ENCODE data around the gene OR10R2.
"Not testable (repeated sequence)": the region's sequence is repeated elsewhere in the genome, so short reads cannot be mapped to it uniquely, and the experiment has no call there.

Gene OR10R2, protein sequence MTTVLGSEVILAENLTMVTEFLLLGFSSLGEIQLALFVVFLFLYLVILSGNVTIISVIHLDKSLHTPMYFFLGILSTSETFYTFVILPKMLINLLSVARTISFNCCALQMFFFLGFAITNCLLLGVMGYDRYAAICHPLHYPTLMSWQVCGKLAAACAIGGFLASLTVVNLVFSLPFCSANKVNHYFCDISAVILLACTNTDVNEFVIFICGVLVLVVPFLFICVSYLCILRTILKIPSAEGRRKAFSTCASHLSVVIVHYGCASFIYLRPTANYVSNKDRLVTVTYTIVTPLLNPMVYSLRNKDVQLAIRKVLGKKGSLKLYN

DNA sequence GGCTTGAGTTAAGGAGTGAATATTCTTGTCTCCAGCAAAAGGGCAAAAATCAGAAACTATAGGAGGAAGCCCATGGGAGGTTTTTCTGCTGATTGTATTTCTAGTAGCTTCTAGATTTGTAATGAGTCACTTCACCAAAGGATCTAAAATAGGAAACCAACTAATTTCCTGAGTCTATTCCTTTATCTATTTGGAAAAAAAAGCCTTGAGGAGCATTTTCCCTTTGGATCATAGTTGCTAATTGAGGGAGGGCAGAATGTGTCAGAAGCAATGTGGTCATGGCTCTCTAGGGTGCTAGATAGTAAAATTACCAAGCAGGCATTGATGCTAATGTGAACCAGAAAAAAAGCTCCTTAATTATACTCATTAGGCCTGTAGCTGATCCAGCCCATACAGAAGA is at the start of gene OR10R2:
Gene OR10R2 (plus strand): TSS at position 301 of the 400 bp plus-strand sequence. CDS start 106 bp downstream, outside the sequence.
- DNase-seq (ENCODE audit: low read depth) = no peak

DNA sequence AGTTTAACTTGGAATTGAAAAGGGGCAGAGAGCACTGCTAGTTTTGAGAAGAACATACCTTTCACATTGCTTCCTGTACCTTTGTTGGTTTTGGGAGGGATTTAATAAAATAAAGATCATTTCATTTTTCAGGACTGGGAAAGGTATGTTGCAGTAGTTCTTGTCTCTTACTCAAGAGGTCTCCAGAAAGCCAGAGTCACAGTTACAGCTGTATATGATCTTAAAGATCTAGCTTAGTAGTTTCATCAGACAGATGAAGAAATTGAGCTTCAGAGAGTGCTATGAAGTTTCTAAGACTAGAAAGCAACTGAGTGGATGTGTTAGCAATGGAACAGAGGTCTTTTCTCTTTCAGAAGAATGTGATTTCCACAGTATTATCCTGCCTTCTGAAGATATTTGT is 47.0 kb upstream of the OR10R2 start:
- no peak for DNase-seq (ENCODE audit: low read depth)

DNA sequence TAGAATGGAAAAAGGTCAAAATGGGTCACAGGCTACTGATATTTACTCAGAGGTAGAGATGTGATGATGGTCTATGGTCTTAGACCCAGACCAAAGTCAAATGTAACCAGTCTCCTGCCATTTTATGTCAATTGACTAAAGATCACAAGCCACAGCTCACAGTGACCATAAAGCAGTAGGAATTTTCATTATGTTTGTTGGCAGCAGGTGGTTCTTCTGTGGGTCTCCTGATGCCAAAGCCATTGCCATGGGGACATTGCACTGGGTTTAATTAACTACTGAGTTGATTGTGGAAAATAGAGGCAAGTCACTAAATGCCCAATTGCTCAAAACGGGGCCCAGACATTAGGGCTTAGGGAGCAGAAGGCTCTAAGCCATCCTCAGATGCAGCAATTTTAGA is 45.9 kb upstream of the OR10R2 start, which contains the start of gene OR10K2:
Gene OR10K2 (minus strand): TSS at position 101 of the 400 bp plus-strand sequence. CDS start 5,371 bp downstream, outside the sequence.
- no peak for DNase-seq (ENCODE audit: low read depth)

DNA sequence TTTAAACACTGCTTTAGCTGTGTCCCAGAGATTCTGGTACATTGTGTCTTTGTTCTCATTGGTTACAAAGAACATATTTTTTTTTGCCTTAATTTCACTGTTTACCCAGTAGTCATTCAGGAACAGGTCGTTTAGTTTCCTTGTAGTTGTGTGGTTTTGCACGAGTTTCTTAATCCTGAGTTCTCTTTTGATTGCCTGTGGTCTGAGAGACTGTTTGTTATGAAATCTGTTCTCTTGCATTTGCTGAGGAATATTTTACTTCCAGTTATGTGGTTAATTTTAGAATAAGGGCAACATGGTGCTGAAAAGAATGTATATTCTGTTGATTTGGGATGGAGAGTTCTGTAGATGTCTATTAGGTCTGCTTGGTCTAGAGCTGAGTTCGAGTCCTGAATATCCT is 41.9 kb upstream of the OR10R2 start:
- DNase-seq (ENCODE audit: low read depth) = not testable (repeated sequence)

DNA sequence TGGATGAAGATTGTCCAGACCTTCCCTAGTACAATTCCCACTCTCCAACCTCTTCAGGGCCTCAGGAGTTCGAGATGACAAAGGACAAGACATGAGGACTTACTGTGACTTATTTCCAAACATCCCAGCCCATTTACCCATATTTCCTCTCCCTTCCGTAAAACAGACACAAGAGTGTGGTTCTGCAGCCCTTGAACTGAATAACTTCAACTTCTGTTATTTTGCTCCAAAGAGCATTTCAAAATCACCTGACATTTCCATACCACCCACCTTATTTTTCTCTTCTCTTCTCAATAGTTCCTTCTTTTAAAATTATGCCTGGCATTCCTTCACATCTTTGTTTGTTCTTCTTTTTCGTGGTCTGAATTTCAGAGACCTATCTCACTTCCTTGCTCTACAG is 37.3 kb upstream of the OR10R2 start:
- no peak for DNase-seq (ENCODE audit: low read depth)

DNA sequence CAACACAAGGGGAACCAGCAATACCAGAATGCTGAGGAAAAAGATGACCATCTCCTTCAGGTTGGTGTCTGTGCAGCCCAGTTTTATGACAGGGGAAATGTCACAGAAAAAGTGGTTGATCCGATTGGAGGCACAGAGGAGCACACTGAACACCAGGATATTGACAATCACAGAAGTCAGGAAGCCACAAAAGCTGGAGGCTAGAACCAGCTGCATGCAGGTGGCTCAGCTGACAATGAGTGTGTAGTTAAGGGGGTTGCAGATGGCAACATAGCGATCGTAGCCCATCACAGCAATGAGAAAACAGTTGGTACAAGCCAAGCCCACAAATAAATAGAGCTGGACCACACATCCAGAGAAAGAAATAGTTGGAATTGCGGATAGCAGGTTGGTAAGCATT is 26.6 kb upstream of the OR10R2 start:
- DNase-seq (ENCODE audit: low read depth) = no peak

DNA sequence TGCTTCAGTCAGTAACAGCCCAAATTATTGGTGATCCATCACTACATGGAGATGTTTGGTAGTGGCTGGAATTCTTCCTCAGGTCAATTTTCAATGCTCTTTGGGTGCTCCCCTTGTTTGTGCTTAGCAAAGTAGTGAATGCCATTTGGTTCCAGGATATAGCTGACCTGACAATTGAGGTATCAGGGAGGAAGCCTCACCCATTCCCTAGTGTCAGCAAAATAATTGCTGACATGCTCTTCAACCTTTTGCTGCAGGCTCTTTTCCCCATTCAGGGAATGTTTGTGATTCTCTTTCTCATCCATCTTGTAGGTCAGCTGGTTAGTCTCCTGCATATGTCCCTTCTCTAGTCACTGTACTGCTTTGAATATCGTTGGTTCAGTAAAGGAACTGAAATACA is 17.5 kb upstream of the OR10R2 start:
- DNase-seq (ENCODE audit: low read depth) = no peak

DNA sequence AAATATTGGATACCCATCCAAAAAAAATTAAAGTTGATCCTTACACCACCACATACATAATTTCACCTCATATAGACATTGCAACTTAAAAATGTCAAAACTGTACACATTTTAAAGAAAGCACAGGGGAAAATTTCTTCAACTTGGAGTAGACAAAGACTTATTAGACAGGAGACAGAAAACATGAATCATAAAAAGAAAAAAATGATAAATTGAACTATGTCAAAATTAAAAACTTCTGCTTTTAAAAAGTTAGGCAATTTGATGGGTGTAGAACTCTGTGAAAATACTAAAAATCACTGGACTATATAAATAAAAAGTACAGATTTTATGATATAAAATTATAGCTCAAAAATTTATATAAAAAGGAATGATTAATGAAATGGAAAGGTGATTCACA is 14.8 kb upstream of the OR10R2 start:
- no peak for DNase-seq (ENCODE audit: low read depth)

DNA sequence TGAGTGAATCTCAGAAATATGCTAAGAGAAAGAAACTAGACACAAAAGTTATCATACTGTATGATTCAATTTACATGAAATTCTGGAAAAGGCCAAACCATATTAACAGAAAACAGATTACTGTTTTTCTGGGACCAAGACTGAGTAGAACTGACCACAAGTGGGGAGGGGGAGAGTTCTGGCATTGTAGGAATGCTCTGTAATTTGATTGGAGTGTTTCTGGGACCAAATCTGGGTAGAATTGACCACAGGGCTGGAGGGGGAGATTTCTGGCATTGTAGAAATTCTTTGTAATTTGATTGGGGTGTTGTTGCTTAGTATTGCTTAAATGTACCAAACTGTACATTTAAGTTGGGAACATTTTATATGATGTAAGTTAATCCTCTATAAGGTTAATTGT is 13.8 kb upstream of the OR10R2 start:
- DNase-seq (ENCODE audit: low read depth) = no peak

DNA sequence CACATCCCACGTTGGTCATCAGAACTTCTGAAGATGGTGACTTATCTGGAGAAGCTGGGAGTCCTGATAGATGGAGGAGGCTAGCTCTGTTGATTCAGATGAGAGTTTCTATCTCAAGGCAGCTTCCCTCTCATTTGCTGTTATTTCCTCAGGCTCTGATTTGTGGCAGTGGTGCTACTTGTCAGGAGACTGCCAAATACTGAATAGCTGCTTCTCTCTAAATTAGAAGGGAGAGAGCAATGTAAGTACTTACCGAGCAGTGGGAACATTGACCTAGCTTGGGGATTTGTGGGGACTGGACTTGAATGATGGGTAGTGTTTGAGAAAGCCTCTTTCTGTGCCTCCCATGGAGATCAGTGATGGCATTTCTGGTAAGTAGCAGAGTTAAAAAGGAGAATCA is 10.5 kb upstream of the OR10R2 start, which contains the start of gene OR10K1:
Gene OR10K1 (plus strand): TSS at position 301 of the 400 bp plus-strand sequence. CDS start 3,728 bp downstream, outside the sequence.
- DNase-seq (ENCODE audit: low read depth) = no peak

DNA sequence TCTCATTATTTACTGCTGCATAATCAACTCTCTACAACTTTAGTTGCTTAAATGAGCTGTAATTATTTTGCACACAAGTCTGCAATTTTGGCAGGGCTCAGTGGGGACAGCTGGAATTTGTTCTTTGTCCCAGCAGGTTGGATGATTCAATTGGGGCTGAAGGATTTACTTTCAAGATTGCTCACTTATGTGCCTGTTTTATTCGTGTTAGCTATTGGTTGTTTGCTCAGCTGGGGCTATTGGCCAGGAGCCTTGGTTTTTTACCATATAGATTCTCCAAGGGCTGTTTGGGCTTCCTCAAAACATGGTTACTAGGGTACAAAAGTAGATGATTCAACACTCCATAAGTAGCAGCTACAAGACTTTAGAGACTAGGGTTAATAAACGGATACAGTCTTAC is 13.4 kb downstream of the OR10R2 start:
- no peak for DNase-seq (ENCODE audit: low read depth)

DNA sequence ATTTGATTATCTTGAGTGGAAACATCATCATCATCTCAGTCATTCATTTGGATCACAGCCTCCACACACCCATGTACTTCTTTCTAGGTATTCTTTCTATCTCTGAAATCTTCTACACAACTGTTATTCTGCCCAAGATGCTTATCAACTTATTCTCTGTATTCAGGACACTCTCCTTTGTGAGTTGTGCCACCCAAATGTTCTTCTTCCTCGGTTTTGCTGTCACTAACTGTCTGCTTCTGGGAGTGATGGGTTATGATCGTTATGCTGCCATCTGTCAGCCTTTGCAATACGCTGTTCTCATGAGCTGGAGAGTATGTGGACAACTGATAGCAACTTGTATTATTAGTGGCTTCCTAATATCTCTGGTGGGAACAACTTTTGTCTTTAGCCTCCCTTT is 19.3 kb downstream of the OR10R2 start:
- DNase-seq (ENCODE audit: low read depth) = no peak

DNA sequence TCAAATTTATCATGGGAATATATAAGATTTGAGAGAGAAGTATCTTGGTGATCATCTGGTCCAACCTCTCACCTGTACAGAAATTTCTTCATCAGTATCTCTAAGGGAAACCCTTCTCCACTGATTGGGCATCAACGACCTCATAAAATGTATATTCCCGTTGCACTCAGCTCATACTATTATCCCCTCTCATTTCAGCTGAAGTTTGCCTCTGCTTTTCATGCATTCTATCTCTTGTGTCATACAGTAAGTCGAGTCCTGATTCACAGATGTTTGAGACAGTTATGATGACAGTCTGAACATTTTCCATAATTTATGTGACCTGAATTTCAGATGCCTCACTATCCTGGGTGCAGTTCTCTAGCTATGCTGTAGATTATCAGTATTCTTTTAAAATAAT is 21.0 kb downstream of the OR10R2 start:
- DNase-seq (ENCODE audit: low read depth) = no peak

DNA sequence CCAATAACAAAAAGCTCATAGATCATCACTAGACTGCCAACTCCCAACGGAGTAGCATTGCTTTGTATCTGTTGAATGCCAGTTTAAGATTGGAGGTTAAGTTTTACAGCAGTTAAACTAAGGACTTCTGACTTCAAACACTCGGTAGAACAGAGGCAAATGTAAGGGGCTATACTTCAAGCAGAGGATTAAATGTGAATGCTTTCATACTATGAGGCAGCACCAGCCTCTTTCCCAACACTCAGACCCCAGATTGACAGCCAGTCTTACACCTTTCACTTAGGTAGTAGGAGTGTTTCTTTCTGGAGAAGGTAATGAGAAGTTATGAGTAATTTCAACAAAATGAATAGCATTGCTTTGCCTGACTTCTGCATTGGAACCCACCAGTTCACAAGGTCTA is 22.8 kb downstream of the OR10R2 start:
- no peak for DNase-seq (ENCODE audit: low read depth)

DNA sequence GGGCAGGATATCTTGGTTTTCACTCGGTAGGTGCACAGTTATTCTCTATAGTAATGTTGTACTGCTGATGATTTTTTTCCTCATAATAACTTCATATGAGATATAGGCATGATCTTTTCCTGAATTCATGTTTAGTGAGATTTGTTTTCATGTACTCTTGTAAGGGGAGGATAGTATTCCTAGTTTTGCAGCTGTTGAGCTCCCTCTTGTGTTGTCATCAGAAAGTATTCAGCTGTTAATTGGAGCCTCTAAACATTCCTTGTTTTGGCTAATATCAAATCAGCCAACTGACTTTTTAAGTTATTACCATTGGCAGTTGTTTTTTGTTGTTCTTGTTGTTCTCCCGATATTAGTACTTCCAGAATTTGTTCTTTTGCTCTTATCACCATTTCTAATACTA is 24.4 kb downstream of the OR10R2 start:
- DNase-seq (ENCODE audit: low read depth) = no peak

DNA sequence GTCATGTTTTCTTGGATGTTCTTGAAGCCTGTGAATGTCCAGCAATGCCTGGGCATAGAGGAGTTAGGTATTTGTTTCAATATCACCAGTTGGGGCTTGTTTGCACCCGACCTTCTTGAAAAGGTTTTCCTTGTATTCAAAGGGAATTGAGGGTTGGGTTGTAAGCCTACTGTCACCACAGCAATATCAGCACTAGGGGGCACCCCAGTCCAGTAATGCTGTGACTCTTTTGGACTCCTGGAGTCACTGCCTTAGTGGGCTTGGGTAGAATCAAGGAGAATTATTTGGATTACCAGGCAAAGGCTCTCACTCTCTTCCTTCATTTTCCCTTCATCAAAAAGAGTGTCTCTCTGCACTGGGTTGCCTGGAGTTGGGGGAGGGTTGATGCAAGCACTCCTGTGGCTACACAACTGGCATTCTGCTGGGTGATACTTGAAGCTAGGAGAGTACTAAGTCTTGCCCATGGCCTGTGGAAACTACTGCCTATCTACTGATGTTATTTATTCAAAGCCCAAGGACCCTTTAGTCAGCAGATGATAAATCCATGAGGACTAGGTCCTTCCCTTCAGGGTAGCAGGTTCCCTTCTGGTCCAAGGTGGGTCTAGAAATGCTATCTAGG is 34.5 kb downstream of the OR10R2 start:
- peak; percentile 15 for DNase-seq (ENCODE audit: low read depth)

DNA sequence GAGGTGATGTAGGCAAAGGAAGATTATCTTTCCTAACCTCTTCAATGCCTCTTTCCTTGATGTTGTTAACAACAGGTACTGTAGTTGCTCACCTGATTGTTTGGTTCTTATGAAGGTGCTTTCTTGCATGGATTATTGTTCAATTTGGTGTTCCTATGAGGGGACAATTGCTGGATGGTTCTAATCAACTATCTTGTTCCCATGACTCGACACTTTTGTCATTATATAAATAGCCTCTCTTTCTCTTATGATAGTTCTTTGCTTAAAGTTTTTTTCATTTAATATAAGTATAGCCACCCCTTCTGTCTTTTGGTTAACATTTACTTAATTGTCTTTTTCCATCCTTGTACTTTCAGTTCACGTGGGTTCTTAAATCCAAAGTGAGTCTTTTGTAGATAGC is 35.5 kb downstream of the OR10R2 start:
- DNase-seq (ENCODE audit: low read depth) = no peak

DNA sequence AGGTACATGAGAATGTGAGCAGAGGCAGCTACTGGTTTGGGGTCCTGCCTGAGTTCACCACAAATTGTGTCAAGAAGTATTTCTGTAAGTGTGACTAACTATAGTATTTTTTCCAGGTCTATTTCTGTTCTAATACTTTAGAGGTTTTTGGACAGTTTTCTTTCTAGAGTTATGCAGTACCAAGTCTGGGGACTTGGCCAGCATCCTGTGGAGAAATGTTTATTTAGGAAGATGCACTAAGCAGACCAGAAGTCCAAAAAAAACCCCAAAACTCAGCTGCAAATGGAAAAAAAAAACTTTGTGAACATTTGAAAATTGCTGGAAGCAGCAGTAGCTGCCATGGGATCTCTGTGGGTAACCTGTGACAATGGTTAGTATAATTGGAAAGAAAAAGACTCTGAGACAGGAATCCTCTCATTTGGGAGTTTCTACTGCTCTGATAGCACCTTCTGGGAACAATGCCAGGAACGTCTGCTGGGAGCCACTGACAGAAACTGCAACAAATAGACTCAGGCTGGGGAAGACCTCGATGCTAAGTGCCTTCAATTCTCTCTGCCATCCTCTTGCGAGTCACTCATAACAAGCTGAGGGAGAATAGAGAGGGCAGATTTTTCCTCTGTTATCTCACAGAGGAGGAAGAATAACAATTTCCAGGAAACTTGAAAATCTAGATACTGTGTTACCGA is 37.6 kb downstream of the OR10R2 start:
- DNase-seq (ENCODE audit: low read depth) = no peak

DNA sequence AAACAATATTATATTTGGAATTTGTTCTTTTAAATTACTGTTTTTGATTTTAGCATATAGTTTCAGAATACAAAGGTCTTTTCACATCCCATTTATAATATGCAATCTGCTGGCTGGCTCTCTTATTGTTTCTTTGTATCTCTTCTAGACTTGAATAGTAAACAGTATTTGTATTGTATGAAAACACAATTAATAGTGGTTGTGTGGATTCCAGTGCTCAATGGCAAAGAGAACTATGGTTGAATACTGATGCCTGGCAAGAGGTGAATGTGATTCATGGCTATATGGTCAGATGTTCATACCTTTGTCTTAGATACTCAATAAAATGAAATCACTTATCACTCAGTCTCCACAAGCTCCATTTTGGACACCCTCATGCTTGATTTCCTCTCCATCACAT is 44.9 kb downstream of the OR10R2 start:
- DNase-seq (ENCODE audit: low read depth) = no peak

DNA sequence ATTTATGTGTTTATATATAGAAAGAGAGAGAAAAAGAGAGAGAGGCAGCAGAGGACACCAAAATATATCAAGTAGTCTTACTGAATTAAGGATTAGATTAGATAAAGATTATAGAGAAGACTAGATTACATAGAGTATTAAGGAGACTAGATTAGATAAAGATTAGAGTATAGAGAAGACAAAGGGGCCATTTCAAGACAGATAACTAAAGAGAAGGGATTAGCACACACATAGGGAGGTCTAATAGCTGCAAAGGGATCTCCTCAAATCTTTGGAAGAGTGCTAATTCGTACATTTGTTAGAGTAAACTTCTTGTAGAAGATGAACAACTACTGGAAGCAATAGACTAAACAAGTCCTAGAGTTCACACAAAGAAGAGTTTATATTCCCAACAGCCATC is 48.0 kb downstream of the OR10R2 start:
- no peak for DNase-seq (ENCODE audit: low read depth)

DNA sequence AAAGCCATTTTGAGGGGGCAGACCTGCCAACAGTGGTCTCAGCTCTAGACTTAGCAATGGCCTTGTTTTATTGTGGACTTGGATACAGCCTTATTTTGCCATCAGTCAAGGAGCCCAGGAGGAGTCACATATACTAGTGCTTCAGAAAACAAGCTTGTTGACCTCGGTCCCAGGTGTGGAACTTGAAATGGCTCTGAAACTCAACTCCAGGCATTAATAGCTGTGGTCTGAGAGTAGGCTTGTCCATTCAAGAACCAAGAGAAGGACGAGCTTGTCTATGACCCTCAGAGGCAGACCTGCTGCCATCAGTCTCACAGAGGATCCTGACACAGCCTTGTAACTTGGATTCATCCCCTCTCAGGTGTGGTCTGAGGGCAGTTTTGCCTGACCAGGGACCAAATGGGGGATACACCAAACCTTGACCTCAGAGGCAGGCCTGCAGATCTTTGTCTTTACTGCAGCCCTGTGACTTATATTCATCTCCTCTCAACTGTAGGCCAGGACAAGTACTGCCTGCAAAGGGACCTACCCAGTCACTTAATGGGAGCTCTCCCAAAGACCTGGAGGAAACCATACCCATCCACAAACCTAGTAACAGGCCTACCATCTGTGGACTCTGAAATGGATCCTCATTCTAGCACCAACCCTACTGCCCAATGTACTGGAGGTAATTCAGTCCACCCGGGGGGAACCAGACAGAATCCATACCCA is 49.1 kb downstream of the OR10R2 start:
- DNase-seq (ENCODE audit: low read depth) = no peak

DNA sequence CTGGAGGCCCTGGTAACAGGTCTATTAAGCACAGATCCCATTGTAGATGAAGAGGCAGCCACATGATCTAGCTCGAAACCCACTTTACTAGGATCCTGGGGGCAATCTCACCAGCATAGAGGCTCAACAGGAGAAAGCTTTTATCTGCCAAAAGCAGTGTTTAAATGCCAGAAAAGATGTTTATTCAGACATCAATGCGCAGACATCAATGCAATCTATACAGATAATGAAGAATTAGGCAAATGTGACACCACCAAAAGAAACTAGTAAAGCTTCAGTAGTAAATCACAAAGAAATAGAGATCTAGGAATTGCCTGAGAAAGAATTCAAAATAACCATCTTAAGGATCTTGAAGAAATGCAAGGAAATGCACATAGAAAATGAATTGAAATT is 49.6 kb downstream of the OR10R2 start:
- no peak for DNase-seq (ENCODE audit: low read depth)

All from activated T-helper 9 cell treated with anti-CD3 and anti-CD28 coated beads, Interleukin-2, amount 50 U/mL, for 16 hours (primary cell).